MM.1S (cell line): Measurements from ENCODE around the gene TGFBI.

Experiments
- DNase-seq: peaks from one replicate; pipeline ENCODE4 v3.0.0-alpha.2; 2015
- H2AFZ ChIP-seq: fragments of 300-600 bp; sonication (generic); 2 replicates; pipeline ENCODE4 v1.6.0; 2016; ENCODE audit warnings: antibody characterized with exemption, low read length
- H3F3A ChIP-seq: fragments of 300-600 bp; sonication (generic); 2 replicates; pipeline ENCODE4 v1.6.1; 2016; ENCODE audit warnings: mild to moderate bottlenecking, antibody characterized with exemption, low read length, moderate library complexity, mixed read lengths; ENCODE audit not compliant: insufficient read depth
- H3K27ac ChIP-seq: fragments of 300-600 bp; sonication (generic); 2 replicates; pipeline ENCODE4 v1.5.1; 2016; ENCODE audit warnings: mild to moderate bottlenecking, low read length
- H3K27me3 ChIP-seq: fragments of 300-600 bp; sonication (generic); replicated peaks from 2 replicates; pipeline ENCODE4 v1.6.0; 2016; ENCODE audit warnings: low read length; ENCODE audit not compliant: insufficient read depth
- H3K36me3 ChIP-seq: fragments of 300-600 bp; sonication (generic); replicated peaks from 2 replicates; pipeline ENCODE4 v1.6.1; 2016; ENCODE audit warnings: mild to moderate bottlenecking, low read length, mixed read lengths; ENCODE audit not compliant: insufficient read depth
- H3K4me1 ChIP-seq: fragments of 300-600 bp; sonication (generic); 2 replicates; pipeline ENCODE4 v1.6.1; 2016; ENCODE audit warnings: low read length, mixed read lengths
- H3K4me2 ChIP-seq: fragments of 300-600 bp; sonication (generic); 2 replicates; pipeline ENCODE4 v1.6.0; 2016; ENCODE audit warnings: low read depth, low read length
- H3K4me3 ChIP-seq: fragments of 300-600 bp; sonication (generic); 2 replicates; pipeline ENCODE4 v1.5.1; 2016; ENCODE audit warnings: low read length, mixed read lengths
- H3K79me2 ChIP-seq: fragments of 300-600 bp; sonication (generic); 2 replicates; pipeline ENCODE4 v1.6.1; 2016; ENCODE audit warnings: mixed run types, low read length, mixed read lengths
- H3K9ac ChIP-seq: fragments of 300-600 bp; sonication (generic); 2 replicates; pipeline ENCODE4 v1.6.1; 2016; ENCODE audit warnings: low read length, mixed read lengths
- H3K9me2 ChIP-seq: fragments of 300-600 bp; sonication (generic); replicated peaks from 2 replicates; pipeline ENCODE4 v1.6.1; 2016; ENCODE audit warnings: mild to moderate bottlenecking, low read length, mixed read lengths; ENCODE audit not compliant: insufficient read depth
- H3K9me3 ChIP-seq: fragments of 300-600 bp; sonication (generic); replicated peaks from 2 replicates; pipeline ENCODE4 v1.6.1; 2016; ENCODE audit warnings: mild to moderate bottlenecking, low read length, mixed read lengths; ENCODE audit not compliant: insufficient read depth
- H4K20me1 ChIP-seq: fragments of 300-600 bp; sonication (generic); 2 replicates; pipeline ENCODE4 v1.6.1; 2016; ENCODE audit warnings: mild to moderate bottlenecking, low read length, moderate library complexity, mixed read lengths; ENCODE audit not compliant: insufficient read depth
- EZH2 ChIP-seq: fragments of 300-600 bp; sonication (generic); optimal IDR thresholded peaks from 2 replicates; pipeline ENCODE3; 2017; ENCODE audit warnings: low read depth, mild to moderate bottlenecking, antibody characterized with exemption, low read length, mixed read lengths
- EZH2phosphoT487 ChIP-seq: fragments of 300-600 bp; sonication (generic); IDR thresholded peaks from 2 replicates; pipeline ENCODE4 v1.6.1; 2018; ENCODE audit warnings: antibody characterized with exemption, low read length
- TF ChIP-seq, protein P1 (sequence below): fragments of 300-600 bp; sonication (generic); IDR thresholded peaks from 2 replicates; pipeline ENCODE4 v1.5.1; 2016; ENCODE audit warnings: antibody characterized with exemption, low read length, mixed read lengths

TGFBI gene

DNA sequence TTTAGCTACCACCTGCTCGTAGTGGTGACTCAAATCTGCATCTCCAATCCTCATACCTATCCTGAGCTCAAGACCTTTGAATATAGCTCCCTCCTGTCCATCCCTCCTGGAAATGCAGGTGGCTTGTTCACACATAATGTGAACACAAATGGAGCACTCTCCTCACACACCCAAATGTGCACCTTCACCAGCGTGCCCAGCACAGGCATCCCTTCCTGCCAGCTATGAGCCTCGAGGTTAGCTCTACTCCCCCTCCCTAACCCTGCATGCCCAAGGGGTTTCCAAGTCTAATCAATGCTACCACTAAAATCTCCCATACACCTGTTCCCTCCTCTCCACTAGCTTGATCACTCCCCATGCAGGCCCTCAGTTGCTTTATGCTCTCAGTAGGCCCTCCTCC, 2.2 kb upstream of the TGFBI start:
- Histone ChIP-seq H3K4me3 (no peak overlapping the region), H3K9me3 (no peaks in the 10 kb centered on the region), H3K9me2 (no peaks in the 10 kb centered on the region), H3K27me3 (no peaks in the 10 kb centered on the region), H3K4me2 (no peak overlapping the region), H3K79me2 (no peaks in the 10 kb centered on the region), H4K20me1 (no peaks in the 10 kb centered on the region), H3K27ac (no peak overlapping the region), H3K36me3 (no peaks in the 10 kb centered on the region), H3K4me1 (no peaks in the 10 kb centered on the region), H3K9ac (no peak overlapping the region), H2AFZ (no peak overlapping the region), H3F3A (no peaks in the 10 kb centered on the region)
- TF ChIP-seq, protein P1, sequence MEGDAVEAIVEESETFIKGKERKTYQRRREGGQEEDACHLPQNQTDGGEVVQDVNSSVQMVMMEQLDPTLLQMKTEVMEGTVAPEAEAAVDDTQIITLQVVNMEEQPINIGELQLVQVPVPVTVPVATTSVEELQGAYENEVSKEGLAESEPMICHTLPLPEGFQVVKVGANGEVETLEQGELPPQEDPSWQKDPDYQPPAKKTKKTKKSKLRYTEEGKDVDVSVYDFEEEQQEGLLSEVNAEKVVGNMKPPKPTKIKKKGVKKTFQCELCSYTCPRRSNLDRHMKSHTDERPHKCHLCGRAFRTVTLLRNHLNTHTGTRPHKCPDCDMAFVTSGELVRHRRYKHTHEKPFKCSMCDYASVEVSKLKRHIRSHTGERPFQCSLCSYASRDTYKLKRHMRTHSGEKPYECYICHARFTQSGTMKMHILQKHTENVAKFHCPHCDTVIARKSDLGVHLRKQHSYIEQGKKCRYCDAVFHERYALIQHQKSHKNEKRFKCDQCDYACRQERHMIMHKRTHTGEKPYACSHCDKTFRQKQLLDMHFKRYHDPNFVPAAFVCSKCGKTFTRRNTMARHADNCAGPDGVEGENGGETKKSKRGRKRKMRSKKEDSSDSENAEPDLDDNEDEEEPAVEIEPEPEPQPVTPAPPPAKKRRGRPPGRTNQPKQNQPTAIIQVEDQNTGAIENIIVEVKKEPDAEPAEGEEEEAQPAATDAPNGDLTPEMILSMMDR, result no peak
- TF ChIP-seq EZH2phosphoT487 (no peak), EZH2 (no peak)
- DNase-seq, result no peak

DNA sequence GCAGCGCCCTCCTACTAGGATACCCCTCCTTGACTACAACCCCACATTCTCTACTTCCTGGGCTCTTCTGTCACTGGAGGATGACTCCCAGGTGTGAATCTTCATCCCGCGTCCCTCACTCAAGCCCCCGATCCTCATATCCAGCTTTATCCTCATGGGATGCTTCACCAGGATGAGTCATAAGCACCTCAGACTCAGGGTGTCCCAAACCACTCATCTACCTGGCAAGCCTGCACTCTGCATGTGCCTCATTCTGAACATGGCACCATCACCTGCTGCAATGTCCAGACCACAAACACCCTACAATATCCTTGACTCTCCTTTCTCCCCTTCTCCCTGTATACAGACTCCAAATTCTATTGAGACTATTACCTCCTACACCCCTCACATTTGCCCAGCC, 1.5 kb upstream of the TGFBI start:
- Histone ChIP-seq H3K36me3 (no peaks in the 10 kb centered on the region), H3K79me2 (no peaks in the 10 kb centered on the region), H3K27me3 (no peaks in the 10 kb centered on the region), H3K4me1 (no peaks in the 10 kb centered on the region), H3F3A (no peaks in the 10 kb centered on the region), H3K4me3 (no peak overlapping the region), H3K9me3 (no peaks in the 10 kb centered on the region), H3K9me2 (no peaks in the 10 kb centered on the region), H2AFZ (no peak overlapping the region), H3K9ac (no peak overlapping the region), H4K20me1 (no peaks in the 10 kb centered on the region), H3K4me2 (no peak overlapping the region), H3K27ac (no peak overlapping the region)
- no peak for TF ChIP-seq EZH2
- TF ChIP-seq, protein P1, result no peak
- no peak for TF ChIP-seq EZH2phosphoT487
- DNase-seq, result no peak

DNA sequence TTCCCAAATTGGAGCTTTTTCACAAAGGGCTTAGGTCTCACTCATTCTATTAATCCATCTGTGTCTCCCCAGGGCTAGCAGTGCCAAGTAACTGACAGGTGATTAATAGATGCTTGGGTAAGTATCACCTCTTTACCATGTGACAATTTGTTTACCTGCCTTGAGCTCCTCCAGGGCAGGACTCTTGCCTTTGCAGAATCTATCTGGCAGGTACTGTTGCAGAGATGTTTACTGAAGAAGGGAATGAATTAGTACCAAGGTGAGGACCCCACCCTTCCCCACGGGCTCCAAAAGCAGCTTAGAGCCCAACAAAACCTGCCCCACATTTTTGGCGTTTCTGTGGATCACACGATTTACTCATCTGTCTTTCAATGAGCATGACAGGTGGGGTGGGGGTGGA, 698 bp upstream of the TGFBI start:
- H3K9ac ChIP-seq, result no peak overlapping the region
- no peak overlapping the region for H3K27ac ChIP-seq
- no peaks in the 10 kb centered on the region for H4K20me1 ChIP-seq
- no peak for TF ChIP-seq EZH2
- no peak for TF ChIP-seq EZH2phosphoT487
- TF ChIP-seq, protein P1, result no peak
- H3K36me3 ChIP-seq, result no peaks in the 10 kb centered on the region
- no peak overlapping the region for H3K4me3 ChIP-seq
- H3K9me2 ChIP-seq, result no peaks in the 10 kb centered on the region
- no peak for DNase-seq
- no peaks in the 10 kb centered on the region for H3K4me1 ChIP-seq
- no peak overlapping the region for H2AFZ ChIP-seq
- no peaks in the 10 kb centered on the region for H3K9me3 ChIP-seq
- no peak overlapping the region for H3K4me2 ChIP-seq
- H3K79me2 ChIP-seq, result no peaks in the 10 kb centered on the region
- no peaks in the 10 kb centered on the region for H3F3A ChIP-seq
- no peaks in the 10 kb centered on the region for H3K27me3 ChIP-seq
